Pons (tissue), 1 donor: ENCODE data around the gene SIRPD.
"Not testable (repeated sequence)": the region's sequence is repeated elsewhere in the genome, so short reads cannot be mapped to it uniquely, and the experiment has no call there.

Experiments used
- DNase-seq: peaks from one replicate; pipeline ENCODE4 v3.0.0-alpha.2; 2016; ENCODE audit warnings: low spot score

SIRPD gene

DNA sequence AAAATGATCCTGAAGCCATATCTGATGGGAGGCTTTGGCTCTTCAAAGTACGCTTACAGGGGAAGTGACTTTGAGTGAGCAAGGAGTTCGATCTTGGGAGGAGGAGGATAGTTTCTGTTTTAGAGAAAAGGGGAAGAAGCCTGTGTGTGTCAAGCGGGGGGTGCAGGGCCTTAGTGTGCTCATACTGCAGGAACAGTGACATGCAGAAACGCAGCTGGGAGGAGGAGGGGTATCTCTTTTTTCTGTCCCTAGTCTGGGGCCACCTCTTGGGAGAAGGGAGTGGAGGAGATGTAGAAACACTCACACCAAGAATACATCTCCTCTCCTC lies 19.8 kb downstream of the SIRPD start:
- DNase-seq: peak; percentile 75

DNA sequence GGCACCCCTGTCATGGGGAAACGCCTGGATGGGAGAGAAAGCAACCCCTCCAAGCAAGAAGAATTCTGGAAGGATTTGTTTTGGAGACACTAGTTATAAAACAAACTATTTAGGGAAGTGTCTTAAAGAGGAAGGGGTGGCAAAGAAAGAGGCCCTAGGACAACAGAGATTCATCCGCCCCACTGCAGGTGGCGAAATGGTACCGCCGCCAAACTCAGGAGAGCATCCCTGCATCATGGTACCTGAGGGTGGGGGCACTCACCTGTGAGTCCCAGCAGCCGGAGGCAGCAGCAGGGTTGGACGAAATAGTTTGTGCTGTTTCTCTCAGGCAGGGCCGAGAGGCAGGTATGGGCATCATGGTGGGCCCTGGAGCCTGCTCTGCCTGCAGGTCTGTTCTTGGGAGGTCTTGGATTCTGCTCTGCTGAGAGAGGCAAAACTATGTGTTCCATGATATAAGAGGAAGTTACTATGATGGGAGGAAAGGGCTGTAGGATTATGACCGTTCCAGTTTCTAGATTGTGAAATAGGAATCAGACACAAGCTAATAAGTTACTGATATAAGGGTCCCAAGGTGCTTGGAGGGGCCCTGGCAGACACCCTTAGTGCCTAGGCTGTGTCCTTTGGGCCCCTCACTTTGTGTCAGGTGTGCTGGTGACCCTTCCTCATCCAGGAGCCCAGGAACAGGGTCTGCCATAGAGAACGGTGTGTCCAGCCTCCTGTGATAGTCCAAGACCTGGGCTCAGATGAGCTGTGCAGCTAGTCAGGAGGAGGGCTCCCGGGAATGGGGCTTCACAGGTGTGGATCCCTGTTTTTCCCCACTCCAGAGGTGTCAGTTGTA lies 20.4 kb downstream of the SIRPD start:
- peak; percentile 30 for DNase-seq

DNA sequence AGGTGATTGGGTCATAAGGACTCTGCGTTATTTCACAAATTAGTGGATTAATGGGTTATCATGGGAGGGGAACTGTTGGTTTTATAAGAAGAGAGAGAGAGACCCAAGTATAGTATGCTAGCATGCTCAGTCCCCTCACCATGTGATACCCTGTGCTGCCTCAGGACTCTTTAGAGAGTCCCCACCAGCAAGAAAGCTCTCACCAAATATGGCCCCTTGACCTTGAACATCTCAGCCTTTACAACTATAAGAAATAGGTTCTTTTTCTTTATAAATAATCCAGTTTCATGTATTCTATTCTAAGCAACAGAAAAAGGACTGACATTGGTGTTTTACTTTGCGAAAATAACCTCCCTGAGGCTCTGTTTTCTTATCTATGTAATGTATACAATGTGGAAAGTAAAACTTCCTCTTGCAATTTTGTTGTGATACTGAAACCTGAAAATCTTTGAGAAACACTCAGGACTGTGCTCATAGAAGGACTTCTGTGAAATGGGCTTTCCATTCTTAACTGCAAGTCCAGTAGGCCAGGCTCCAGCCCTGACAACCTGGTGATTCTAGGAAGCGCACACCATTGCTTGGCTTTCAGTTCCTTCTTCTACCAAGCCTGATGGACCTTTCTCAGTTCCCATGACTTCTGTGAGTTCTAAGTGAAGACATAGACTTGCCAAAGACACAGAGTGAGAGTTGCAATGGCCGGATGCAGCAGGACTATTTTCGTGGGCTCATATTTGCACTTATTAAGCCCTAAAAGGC lies 21.9 kb downstream of the SIRPD start:
- DNase-seq: peak; percentile 77

DNA sequence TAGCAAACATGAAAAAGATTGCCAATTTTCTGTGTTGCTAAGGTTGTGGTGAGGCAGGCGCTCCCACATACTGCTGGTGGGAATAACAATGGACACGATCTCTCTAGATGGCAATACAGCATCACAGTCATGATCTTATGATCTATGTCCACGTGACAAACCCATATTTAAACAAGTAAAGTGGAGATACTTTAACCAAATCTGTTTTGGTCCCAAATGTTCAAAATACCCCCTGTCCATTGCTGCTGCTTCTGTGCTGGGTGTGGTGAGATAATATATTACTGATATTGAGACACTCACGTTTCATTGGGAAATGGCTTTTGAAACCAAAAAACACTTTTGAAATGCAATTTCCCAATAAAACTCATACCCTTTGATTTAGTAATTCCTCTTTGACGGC lies 23.0 kb downstream of the SIRPD start:
- no peak for DNase-seq

DNA sequence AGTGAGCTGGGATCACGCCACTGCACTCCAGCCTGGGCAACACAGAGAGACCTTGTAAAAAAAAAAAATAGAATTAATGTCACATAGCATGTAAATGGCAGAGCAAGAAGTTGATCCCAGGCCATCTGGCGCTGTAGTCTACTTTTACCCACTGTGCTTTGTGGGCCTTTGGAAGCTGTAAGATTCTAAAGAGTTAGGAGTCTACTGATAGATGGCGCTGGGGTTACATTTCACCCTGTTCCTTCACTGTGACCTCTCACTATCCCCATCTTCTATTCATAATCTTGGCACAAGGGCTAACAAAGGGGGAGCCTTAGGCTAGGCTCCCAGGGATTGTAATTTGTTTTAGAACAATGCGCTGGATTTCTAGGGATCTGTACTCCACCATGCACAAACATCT lies 24.4 kb downstream of the SIRPD start:
- peak; percentile 50 for DNase-seq

DNA sequence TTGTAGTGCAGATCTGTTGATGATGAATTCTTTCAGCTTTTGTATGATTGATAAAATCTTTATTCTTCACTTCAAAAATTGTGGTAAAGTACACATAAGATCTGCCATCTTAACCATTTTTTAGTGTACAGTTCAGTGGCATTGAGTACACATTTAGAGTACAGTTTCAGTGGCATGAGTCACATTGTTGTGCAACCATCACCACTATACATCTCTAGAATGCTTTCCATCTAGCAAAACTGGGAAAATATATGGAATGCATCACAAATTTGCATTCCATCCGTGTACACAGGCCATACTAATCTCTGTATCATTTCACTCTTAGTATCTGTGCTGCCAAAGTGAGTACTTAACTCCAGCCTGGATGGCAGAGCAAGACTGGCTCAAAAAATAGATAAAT lies 28.7 kb downstream of the SIRPD start:
- no peak for DNase-seq

DNA sequence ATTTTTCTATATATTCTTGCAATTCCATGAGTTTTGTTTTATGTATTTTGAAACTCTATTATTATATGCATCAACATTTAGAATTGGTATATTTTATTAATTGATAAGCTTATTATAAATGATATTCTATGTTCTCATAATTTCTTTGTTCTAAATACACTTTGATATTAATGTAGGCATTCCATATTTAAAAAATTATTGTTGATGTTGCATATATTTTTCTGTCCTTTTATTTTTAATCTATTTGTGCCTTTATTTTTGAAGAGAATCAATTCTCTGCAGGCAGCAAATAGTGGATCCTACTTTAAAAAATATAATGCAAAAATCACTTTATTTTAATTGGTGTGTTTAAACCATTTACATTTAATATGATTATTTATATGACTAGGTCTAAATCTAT lies 29.6 kb downstream of the SIRPD start:
- no peak for DNase-seq

DNA sequence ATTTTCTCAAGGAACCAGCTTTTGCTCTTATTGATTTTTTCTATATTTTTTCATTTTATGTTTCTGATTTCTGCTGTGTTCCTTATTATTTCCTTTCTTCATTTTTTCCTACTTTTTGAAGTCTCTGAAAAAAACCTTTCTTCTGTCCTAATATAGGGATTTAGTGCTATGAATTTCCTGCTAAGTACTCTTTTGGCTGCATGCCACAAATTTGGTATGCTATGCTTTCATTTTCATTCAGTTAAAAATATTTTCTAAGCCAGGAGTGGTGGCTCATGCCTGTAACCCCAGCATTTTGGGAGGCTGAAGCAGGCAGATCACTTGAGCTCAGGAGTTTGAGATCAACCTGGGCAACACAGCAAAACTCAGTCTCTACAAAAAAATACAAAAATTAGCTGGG lies 30.6 kb downstream of the SIRPD start:
- no peak for DNase-seq

DNA sequence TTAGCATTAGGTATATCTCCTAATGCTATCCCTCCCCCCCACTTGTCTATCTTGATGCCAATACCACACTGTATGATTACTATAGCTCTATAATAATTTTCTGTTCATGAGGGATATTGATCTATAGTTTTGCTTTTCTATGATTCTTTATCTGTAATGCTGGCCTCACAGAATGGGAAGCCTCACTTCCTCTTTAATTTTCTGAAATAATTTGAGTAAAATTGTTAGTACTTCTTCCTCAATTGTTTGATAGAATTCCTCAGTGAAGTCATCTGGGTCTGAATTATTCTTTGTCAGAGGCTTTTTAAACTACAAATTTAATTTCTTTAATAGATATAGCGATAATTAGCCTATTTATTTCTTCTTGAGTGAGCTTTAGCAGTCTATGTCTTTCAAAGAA lies 31.2 kb downstream of the SIRPD start:
- no peak for DNase-seq

DNA sequence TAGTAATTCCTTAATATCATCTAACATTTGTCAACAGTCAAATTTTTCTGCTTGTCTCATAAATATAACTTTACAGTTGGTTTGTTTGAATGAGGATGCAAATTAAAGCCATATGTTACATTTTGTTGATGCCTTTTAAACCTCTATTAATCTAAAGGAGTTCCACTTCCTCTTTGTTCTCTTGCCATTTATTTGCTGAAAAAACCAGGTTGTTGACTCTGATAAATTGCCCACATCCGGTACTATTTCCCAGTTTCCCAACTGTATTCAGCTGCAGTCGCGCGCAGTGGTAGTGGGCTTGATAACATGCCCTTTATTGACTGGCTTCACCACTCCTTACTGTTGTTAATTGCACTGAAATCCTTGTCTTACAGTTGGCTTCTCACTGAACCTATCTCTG lies 33.5 kb downstream of the SIRPD start:
- no peak for DNase-seq

DNA sequence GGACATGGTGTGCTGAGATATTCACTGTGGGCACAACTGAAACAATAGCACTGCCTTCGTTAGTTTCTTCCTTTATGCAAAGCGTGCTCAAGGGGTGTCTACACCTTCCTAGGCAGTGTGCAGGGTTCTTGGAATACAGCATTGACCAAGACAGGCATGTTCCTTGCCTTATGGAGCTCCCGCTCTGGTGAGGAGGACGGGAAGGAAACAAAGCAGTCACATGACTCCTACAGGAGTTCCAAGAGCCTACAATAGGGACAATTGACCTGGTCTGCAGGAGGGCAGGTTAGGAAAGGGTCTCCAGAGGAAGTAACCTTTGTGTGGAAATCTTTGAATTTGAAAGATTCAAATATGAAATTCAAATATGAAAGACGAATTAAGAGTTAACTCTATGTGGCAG lies 40.5 kb downstream of the SIRPD start:
- DNase-seq: no peak

DNA sequence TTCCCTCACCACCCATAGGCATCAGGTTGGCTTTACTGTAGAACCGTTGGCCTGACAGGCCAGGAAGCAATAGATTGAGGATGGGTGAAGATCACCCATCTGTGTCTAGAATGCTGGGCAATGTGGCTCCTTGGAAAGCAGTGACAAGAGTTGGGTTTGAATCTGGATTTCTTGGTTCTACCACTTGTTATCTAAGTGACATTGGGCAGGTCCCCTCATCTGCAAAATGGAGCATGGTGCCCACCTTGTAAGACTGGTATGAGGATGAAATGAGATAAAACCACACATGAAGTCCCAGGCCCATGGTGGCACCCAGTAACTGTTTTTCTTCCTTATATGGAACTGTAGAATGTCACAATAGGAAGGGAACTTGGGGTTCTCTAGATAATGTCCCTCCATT lies 43.7 kb downstream of the SIRPD start:
- no peak for DNase-seq

DNA sequence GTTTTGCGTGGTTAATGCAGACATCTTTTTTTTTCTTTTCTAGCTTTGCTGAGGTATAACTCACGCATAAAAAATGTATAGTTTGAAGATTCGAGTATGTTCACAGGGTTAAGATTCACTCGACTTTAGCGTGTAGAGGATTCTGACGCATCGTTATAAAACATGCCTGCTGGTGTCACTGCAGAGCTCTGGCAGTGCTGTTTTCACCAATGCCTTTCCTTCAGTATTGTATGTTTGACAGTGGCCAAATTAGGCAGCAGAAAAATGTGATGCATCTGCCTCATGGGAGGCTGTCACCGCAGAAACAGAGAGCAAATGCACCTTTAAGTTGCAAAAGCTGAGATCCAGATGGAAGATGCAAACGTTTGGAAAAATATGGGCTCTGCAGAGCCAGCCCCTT lies 48.3 kb downstream of the SIRPD start:
- DNase-seq: peak; percentile 68

DNA sequence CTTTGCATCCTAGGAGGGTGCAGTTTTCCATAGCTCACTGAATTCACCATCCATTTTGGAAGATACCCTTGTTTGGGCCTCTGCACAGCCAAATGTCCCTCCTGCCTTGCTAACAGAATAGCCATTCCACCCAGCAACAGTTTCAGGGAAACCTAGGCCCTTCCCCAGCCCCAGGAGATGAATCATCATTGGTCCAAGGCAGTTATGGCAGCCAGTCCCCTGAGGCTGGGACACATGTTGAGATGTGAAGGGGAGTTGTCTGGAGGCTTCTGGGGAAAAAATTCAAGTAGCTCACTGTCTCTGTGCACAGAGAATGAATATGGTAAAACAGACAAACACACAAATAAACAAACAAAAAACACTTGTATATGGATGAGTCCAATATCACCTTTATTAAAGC lies 48.9 kb downstream of the SIRPD start:
- DNase-seq: no peak

DNA sequence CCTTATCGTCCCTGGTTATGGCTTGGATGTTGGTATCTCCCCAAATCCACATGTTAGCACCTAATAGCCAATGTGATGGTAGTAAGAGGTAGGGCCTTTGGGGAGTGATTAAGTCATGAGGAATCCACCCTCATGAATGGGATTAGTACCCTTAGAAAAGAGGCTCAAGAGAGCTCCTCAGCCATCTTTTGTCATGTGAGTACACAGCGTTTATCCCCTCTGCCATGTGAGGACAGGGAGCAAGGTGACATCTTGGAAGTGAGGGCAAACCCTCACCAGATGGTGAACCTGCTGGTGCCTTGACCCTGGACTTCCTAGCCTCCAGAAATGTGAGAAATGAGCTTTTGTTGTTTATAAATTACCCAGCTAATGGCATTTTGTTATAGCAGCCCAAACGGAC lies 50.2 kb downstream of the SIRPD start:
- DNase-seq: no peak

DNA sequence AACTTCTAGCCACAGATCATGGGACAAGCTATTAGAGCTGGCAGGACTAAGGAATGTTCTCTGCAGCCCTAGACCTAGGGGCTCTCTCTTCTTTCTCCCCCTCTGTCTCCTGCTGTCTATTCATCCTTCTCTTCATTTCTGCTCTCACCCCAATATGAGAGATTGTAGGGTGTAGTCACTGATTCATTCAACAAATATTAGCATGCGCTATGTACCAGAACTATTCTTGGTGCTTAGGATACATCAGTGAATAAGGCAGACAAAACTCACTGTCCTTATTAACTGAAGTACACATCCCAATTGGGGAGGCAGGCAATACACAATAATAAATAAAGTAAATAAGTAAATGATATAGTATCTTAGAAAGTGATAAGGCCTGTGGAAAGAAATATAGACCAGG lies 51.6 kb downstream of the SIRPD start:
- DNase-seq: no peak

DNA sequence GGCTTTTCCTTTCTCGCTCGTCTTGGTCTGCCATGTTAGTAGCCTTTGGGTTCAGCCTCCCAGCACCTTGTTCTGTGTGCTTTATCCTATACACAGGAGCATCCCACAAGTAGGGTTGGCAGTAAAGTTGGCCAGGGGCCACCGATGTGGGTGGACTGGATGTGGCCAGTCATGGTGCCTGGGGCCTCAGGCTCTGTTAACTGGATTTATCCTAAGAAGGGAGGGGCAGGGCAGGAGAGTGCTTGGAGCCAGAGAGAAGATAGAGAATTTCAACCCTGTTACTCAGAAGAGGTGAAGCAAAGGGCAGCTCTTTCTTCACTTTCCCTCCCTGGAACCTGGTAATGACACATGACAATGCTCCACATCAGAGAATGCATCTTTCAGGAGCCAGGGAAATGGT lies 52.1 kb downstream of the SIRPD start:
- no peak for DNase-seq

DNA sequence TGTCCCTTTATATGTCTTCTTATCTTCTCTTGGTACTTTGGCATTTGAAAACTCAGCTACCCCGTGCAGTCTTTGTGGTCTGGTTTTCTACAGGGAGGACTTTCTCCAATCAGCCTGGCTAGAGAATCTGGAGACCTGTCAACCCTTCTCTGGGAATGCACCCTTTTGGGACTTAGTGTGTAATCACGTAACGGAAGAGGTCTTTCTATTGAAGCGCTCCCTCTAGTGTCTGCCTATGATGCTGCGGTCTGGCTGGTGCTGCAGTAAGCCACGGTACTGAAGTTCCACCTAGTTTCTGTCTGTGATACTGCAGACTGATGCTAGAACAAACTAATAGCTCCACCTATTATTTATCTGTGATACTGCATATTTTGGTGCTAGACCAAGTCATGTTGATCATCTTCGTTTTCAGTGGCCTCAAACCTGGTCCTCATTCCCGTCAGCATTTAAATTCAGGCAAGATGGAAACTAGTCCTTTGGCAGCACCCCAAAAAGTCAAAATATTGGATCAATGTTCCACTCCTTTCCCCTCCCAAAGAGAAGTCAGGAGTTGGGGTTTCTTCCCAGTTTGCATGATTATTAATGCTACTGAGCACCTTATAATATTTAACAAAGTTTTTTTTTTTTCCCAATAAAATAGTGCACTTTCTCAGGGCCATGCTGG lies 53.8 kb downstream of the SIRPD start:
- peak; percentile 87 for DNase-seq

DNA sequence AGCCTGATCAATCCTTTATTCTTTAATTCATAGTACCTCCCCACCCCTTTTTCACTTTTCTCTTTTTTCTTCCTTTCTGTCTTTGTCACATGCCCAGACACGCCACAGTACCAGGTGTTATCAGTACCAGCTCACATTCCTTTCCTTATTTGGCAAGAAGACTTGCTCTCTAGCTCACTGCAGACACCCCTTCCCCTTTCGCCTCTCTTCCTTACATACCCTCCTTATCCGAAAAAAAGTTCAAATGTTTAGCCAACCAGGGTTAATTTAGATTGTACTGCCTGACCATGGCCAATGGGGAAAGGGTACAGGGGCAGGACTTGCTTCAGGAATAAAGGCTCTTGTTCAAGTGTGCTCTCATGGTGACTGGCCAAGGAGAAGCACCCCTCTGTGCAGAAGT lies 57.0 kb downstream of the SIRPD start:
- no peak for DNase-seq

DNA sequence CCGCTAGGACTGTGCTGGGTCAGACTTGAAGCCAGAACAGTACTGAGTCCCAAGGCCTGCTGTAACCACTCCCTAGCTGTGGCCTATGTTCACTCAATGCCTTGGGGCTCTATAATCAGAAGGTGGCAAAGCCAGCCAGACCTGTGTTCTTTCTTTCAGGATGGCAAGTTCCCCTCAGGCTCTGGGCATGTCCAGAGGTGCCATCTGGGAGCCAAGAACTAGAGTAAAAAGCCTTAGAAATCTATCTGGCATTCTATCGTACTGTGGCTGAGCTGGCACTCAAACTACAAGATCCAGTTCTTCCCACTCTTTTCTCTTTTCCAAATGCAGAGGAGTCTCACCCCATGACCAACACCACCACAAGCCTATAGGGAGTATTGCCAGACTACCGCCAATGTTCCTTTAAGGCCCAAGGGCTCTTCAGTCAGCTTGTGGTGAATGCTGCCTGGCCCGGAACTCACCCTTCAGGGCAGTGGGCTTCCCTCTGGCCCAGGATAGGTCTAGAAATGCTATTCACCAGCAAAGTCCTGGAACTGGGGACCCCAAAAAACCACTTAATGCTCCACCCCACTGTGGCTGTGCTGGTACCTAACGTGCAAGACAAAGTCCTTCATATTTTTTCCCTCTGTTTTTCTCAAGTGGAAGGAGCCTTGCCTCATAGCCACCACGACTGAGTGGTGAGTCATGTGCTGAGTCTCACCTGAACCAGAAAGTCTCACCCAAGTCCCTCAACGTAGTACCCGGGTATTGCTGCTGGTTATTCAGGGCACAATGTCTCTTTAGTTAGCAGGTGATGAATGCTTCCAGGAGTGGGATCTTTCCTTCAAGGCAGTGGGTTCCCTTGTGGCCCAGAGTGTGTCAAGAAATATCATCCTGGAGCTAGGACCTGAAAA lies 57.7 kb downstream of the SIRPD start:
- DNase-seq: no peak

DNA sequence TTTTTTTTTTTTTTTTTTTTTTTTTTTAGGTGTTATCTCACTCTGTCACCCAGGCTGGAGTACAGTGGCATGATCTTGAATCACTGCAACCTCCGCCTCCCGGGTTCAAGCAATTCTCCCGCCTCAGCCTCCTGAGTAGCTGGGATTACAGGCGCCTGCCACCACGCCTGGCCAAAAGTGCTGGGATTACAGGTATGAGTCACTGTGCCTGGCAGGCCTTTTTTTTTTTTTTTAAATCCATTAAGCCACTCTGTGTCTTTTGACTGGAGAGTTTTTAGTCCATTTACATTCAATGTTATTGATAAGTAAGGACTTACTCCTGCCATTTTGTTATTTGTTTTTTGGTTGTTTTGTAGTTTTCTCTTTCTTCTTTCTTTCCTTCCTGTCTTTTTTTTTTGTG lies 60.1 kb downstream of the SIRPD start:
- DNase-seq: not testable (repeated sequence)

DNA sequence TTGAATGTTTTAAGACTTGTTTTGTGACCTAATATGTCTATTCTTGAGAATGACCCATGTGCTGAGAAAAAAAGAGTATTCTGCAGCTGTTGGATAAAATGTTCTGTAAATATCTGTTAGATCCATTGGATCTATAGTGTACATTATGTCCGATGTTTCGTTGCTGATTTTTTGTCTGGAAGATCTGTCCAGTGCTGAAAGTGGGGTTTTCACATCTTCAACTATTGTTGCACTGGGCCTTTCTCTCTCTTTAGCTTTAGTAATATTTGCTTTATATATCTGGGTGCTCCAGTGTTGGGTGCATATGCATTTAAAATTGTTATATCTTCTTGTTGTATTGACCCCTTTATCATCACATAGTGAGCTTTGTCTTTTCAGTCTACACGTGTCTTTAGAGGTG lies 60.6 kb downstream of the SIRPD start:
- DNase-seq: no peak
